Cardiac fibroblast (primary cell): ENCODE measurements around the gene ILF2.
"Not testable (repeated sequence)": the region's sequence is repeated elsewhere in the genome, so short reads cannot be mapped to it uniquely, and the experiment has no call there.

Source experiments
- DNase-seq, 2 donors: peaks; one replicate each; pipeline versions ENCODE4 v3.0.0 to v3.0.0-alpha.2; 2010; ENCODE audit warnings: low read depth in 2 of 2
- H3K4me3 ChIP-seq, 2 donors: replicated peaks in 1 of 2; 1 replicate in 1 of 2; 2 replicates in 1 of 2; pipeline ENCODE4 v1.5.1; 2011; ENCODE audit warnings: low read depth in 2 of 2, low read length in 2 of 2, mild to moderate bottlenecking in 2 of 2, moderate library complexity in 1 of 2
- TF ChIP-seq, protein P1 (sequence below): IDR thresholded peaks from one replicate; pipeline ENCODE4 v1.5.1; 2011; ENCODE audit warnings: low read depth, mild to moderate bottlenecking, low read length, inconsistent platforms

ILF2 gene

DNA sequence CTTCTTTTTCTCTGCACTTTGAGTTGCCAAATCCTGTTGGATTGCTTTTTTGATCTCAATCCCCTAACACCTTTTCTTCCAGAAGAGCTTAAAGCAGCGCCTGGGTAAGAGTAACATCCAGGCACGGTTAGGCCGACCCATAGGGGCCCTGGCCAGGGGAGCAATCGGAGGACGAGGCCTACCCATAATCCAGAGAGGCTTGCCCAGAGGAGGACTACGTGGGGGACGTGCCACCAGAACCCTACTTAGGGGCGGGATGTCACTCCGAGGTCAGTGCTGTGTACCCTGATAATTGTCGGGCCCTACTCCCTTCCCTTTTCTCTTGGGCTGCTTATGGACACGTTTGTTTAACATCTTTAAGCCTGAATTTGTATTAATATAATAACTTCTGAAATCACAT lies 28.6 kb downstream of the ILF2 start:
- DNase-seq, result no peak
- H3K4me3 ChIP-seq, result no peak overlapping the region
- TF ChIP-seq, protein P1, sequence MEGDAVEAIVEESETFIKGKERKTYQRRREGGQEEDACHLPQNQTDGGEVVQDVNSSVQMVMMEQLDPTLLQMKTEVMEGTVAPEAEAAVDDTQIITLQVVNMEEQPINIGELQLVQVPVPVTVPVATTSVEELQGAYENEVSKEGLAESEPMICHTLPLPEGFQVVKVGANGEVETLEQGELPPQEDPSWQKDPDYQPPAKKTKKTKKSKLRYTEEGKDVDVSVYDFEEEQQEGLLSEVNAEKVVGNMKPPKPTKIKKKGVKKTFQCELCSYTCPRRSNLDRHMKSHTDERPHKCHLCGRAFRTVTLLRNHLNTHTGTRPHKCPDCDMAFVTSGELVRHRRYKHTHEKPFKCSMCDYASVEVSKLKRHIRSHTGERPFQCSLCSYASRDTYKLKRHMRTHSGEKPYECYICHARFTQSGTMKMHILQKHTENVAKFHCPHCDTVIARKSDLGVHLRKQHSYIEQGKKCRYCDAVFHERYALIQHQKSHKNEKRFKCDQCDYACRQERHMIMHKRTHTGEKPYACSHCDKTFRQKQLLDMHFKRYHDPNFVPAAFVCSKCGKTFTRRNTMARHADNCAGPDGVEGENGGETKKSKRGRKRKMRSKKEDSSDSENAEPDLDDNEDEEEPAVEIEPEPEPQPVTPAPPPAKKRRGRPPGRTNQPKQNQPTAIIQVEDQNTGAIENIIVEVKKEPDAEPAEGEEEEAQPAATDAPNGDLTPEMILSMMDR, result no peak

DNA sequence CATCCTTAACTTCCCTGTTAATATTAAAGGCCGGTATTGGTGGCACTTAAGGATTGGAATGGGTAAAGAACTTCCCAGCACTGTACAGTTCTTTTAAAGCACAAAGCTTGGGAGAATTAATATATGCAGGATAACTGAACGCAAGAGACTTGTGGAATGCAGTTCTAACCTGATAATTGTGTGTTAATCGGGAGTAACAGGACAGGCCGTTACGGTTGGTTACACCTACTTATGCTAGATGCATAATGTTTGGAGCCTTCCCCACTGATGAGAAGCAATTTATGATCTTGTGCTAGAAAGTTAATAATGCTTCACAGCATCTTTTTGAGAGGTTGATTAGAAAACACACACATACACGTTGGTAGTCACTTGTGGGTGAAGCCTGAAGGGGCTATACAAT lies 29.9 kb downstream of the ILF2 start:
- no peak for DNase-seq
- H3K4me3 ChIP-seq, result no peak overlapping the region
- TF ChIP-seq, protein P1, result no peak

DNA sequence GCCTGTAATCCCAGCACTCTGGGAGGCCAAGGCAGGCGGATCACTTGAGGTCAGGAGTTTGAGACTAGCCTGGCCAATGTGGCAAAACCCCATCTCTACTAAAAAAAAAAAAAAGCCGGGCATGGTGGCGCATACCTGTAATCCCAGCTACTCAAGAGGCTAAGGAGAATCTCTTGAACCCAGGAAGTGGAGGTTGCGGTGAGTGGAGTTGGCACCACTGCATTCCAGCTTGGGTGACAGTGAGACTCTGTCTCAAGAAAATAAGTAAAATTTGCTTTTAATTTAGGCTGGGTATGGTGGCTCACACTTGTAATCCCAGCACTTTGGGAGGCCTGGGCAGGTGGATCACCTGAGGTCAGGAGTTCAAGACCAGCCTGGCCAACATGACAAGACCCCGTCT lies 30.6 kb downstream of the ILF2 start:
- not testable (repeated sequence) for DNase-seq

DNA sequence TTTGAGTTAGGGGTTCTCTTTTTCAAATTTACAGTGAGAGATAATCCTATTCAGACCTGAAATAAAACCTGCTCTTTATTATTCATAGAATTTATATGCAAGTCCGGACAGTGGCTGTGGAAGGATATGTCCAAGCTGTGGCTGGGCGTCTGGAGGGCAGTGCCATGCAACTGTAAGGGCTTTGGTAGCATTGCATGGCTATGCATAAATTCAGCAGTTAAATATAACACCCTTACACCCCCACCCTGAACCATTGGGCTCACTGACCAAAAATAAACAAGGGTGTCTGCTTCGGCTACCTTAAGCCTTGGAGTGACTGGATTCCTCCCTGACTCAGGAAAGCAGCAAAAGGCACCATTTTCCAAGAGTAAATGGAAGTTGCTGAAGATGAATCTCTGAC lies 31.5 kb downstream of the ILF2 start:
- no peak overlapping the region for H3K4me3 ChIP-seq
- DNase-seq, result no peak
- TF ChIP-seq, protein P1, result no peak

More for the DNA sequence above, 30.6 kb downstream of the ILF2 start:
- H3K4me3 ChIP-seq, result not testable (repeated sequence)

DNA sequence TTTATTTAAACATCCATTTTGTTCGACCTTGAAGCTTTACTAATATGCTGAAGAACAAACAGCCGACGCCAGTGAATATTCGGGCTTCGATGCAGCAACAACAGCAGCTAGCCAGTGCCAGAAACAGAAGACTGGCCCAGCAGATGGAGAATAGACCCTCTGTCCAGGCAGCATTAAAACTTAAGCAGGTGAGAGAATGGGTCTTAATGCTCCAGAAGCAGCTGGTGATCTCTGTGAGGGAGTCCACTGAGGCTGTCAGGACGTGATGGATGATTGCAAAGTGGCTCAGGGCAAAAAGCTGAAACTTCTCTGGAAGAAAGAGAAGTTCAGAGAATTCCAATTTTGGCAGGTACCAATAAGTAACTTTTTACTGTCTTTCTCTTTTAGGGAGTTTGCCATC lies 32.5 kb downstream of the ILF2 start:
- H3K4me3 ChIP-seq, result no peak overlapping the region
- no peak for DNase-seq
- TF ChIP-seq, protein P1, result no peak

DNA sequence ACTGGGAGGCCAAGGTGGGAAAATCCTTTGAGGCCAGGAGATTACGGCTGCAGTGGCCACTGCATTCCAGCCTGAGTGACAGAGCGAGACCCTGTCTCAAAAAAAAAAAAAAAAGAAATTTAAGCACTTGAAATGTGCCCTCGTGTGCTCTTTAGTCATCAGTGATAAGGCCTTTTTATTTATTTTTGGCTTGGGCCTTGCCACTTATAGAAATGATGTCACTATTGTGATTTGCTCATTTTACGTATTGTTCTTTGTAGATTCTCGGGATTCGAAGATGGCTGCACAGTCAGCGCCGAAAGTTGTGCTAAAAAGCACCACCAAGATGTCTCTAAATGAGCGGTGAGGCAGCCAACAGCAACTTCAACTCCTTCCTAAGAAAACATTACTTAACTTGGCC lies 34.5 kb downstream of the ILF2 start:
- no peak overlapping the region for H3K4me3 ChIP-seq
- TF ChIP-seq, protein P1, result no peak
- DNase-seq, result no peak

DNA sequence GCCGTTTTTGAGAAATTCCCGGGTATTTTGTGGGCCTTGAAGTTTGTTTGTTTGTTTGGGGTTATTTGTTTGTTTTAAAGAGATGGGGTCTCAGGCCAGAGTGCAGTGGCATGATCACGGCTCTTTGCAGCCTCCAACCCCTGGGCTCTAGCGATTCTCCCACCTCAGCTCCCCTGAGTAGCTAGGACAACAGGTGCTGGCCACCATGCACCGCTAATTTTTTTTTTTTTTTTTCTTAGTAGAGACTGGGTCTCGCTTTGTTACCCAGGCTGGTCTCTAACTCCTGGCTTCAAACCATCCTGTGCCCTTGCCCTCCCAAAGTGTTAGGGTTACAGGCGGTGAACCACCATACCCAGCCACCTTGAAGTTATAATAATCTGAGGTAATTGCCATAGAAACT lies 34.9 kb downstream of the ILF2 start:
- TF ChIP-seq, protein P1, result no peak
- no peak overlapping the region for H3K4me3 ChIP-seq
- DNase-seq, result no peak
